ENCODE measurements around the gene BGLAP. TPM values are rescaled to one million over a fixed set of nuclear protein-coding genes. Genes with fewer than 3 reads are reported as not detected.

The BGLAP gene
- total and polyA plus RNA-seq, 2 of the 13 experiments (the other 11 are each of a cell fraction or from before 2014, with no cell fraction given), result 0.62 to 1.6 TPM

DNA sequence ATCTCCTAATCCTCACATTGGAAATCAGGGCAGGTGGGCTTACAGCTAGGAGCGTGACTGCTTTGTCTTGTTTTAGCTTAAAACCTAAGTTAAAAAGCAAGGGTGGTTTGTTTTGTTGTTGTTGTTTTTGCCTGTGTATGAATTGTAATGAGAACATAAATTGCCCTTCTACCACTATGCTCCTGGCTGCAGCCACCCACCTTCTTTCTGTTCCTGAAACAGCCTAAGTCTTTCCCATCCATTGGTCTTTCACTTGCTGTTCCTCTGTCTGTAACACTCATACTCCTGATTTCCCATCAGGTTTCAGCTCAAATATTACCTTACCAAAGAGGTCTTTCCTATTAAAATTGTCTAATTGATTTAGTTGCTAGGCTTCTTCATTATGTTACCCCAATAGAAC lies 41.5 kb downstream of the BGLAP start:
- H3K4me1 ChIP-seq (ENCODE audit: insufficient read depth, low read length), result peaks cover 33% of the 10 kb centered on the region
- H3K4me3 ChIP-seq (replicated peaks in 1 of 3; ENCODE audit: insufficient read depth in 1 of 3, low read depth in 2 of 3, low read length in 3 of 3), result peak overlapping the region; percentile 71 to 95 (median 87)
- H3K36me3 ChIP-seq (replicated peaks in 1 of 2; ENCODE audit: control insufficient read depth in 1 of 2, insufficient read depth in 2 of 2, low read length in 2 of 2), result peaks cover 5 to 21% of the 10 kb centered on the region in 2 experiments
- intact Hi-C loops (cut with micrococcal nuclease; ENCODE audit: unreplicated experiment), result no loop called here
- H3K27me3 ChIP-seq (ENCODE audit: control insufficient read depth in 1 of 2, insufficient read depth in 2 of 2, low read length in 2 of 2), result no peaks in the 10 kb centered on the region; a peak in 1 of 5 replicates
- no TSS peak for BruUV-seq (replicated peaks)
- H4K20me1 ChIP-seq (ENCODE audit: insufficient read depth, low read length), result peaks cover 14% of the 10 kb centered on the region
- ChIA-PET CTCF (ENCODE audit: low intra/inter-chr PET ratio, low total read pairs) (no interaction called here), POLR2A (interaction anchor here (0.8 to 7.1 kb wide), 12 partner anchors 11 to 90 kb away, joined by 3 to 115 read pairs (median 6); partner anchors contain the start of genes CCT3, GLMP, PAQR6 and PMF1)
- TF ChIP-seq ZNF83 (CRISPR knock-in tag; IDR thresholded peaks at IDR 0.05; ENCODE audit: borderline replicate concordance) (no peak), SAP130 (CRISPR knock-in tag; IDR thresholded peaks at IDR 0.05; ENCODE audit: low read depth) (no peak), FOXO1 (CRISPR knock-in tag; IDR thresholded peaks at IDR 0.05) (no peak), ETV5 (CRISPR knock-in tag; IDR thresholded peaks at IDR 0.05; ENCODE audit: borderline replicate concordance) (no peak), BCL6 (CRISPR knock-in tag; IDR thresholded peaks at IDR 0.05) (no peak), SRF (IDR thresholded peaks at IDR 0.05; ENCODE audit: low read depth, low read length) (no peak), RBM22 (optimal IDR thresholded peaks at IDR 0.05; ENCODE audit: low read length) (no peak), ZFP41 (CRISPR knock-in tag; IDR thresholded peaks at IDR 0.05; ENCODE audit: borderline replicate concordance) (no peak), RCOR2 (CRISPR knock-in tag; IDR thresholded peaks at IDR 0.05) (no peak), KLF11 (CRISPR knock-in tag; IDR thresholded peaks at IDR 0.05) (no peak), RARA (CRISPR knock-in tag; IDR thresholded peaks at IDR 0.05) (no peak)
- TF ChIP-seq, protein P1, sequence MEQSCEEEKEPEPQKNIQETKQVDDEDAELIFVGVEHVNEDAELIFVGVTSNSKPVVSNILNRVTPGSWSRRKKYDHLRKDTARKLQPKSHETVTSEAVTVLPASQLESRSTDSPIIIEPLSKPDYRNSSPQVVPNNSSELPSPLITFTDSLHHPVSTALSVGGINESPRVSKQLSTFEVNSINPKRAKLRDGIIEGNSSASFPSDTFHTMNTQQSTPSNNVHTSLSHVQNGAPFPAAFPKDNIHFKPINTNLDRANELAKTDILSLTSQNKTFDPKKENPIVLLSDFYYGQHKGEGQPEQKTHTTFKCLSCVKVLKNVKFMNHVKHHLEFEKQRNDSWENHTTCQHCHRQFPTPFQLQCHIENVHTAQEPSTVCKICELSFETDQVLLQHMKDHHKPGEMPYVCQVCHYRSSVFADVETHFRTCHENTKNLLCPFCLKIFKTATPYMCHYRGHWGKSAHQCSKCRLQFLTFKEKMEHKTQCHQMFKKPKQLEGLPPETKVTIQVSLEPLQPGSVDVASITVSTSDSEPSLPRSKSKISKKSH (CRISPR knock-in tag; IDR thresholded peaks at IDR 0.05; ENCODE audit: borderline replicate concordance), result no peak
- H3K9me3 ChIP-seq (ENCODE audit: low read length), result no peaks in the 10 kb centered on the region
- DNase-seq (ENCODE audit: low spot score), result no peak
- peak overlapping the region; percentile 96 for H3K9ac ChIP-seq (ENCODE audit: insufficient read depth, low read depth, low read length)
- no peak for ATAC-seq
- H3K4me2 ChIP-seq (ENCODE audit: low read depth, low read length), result peak overlapping the region; percentile 86
- in situ Hi-C loops (cut with HindIII; ENCODE audit: extremely low pct_ligation_motif_present, low pct_unique_long_range_greater_than_20kb), result no loop called here
- no peak for FAIRE-seq
- H3K79me2 ChIP-seq (ENCODE audit: insufficient read depth, low read length), result peaks cover 49% of the 10 kb centered on the region
- 84% methylated on average over 1 of the region's 1 CpG for WGBS (ENCODE audit: low lambda C conversion rate)
- no peak overlapping the region for H2AFZ ChIP-seq (ENCODE audit: low read length)
- peak overlapping the region; percentile 78 for H3K27ac ChIP-seq (ENCODE audit: extremely low read length, insufficient read depth, low read length)

Data from HepG2 (cell line).